Neural progenitor cell (in vitro differentiated cells): ENCODE measurements around the gene FAM110D. TPM values are rescaled to one million over a fixed set of nuclear protein-coding genes. Genes with fewer than 3 reads are reported as not detected.

Experiments
- DNase-seq: peaks from one replicate; pipeline ENCODE4 v3.0.0-alpha.2; 2016; ENCODE audit warnings: low spot score
- H2AFZ ChIP-seq: fragments of 200-600 bp; sonication (generic); replicated peaks from 2 replicates; pipeline ENCODE4 v1.6.1; 2016; ENCODE audit warnings: antibody characterized with exemption
- H3F3A ChIP-seq: fragments of 200-600 bp; sonication (generic); 2 replicates; pipeline ENCODE4 v1.6.1; 2016; ENCODE audit warnings: antibody characterized with exemption, low read depth
- H3K27ac ChIP-seq: fragments of 200-600 bp; sonication (generic); 2 replicates; pipeline ENCODE4 v1.5.1; 2016; ENCODE audit warnings: mild to moderate bottlenecking
- H3K27me3 ChIP-seq: fragments of 200-600 bp; sonication (generic); 2 replicates; pipeline ENCODE4 v1.6.1; 2016; ENCODE audit warnings: mild to moderate bottlenecking, moderate library complexity
- H3K36me3 ChIP-seq: fragments of 200-600 bp; sonication (generic); 2 replicates; pipeline ENCODE4 v1.5.1; 2016
- H3K4me1 ChIP-seq: fragments of 200-600 bp; sonication (generic); 2 replicates; pipeline ENCODE4 v1.6.1; 2016; ENCODE audit warnings: mixed run types
- H3K4me2 ChIP-seq: fragments of 200-600 bp; sonication (generic); 2 replicates; pipeline ENCODE4 v1.6.1; 2016
- H3K4me3 ChIP-seq: fragments of 200-600 bp; sonication (generic); 2 replicates; pipeline ENCODE4 v1.5.1; 2016
- H3K79me2 ChIP-seq: fragments of 200-600 bp; sonication (generic); 2 replicates; pipeline ENCODE4 v1.6.1; 2016; ENCODE audit warnings: low read depth
- H3K9ac ChIP-seq: fragments of 200-600 bp; sonication (generic); 2 replicates; pipeline ENCODE4 v1.6.1; 2016
- H3K9me3 ChIP-seq: fragments of 200-600 bp; sonication (generic); 2 replicates; pipeline ENCODE4 v1.5.1; 2016; ENCODE audit warnings: low read depth
- H4K20me1 ChIP-seq: fragments of 200-600 bp; sonication (generic); 2 replicates; pipeline ENCODE4 v1.6.1; 2016; ENCODE audit warnings: low read depth
- H3K27ac Mint-ChIP-seq: 3 replicates; pipeline ENCODE4 v1.8.0; 2021; ENCODE audit warnings: mixed read lengths
- H3K27me3 Mint-ChIP-seq: 2 replicates; pipeline ENCODE4 v1.8.0; 2022; ENCODE audit warnings: low read depth, mild to moderate bottlenecking, inconsistent platforms, moderate library complexity, mixed read lengths; ENCODE audit not compliant: insufficient read depth
- H3K36me3 Mint-ChIP-seq: 3 replicates; pipeline ENCODE4 v1.8.0; 2021; ENCODE audit warnings: mixed read lengths
- H3K4me1 Mint-ChIP-seq: 3 replicates; pipeline ENCODE4 v1.8.0; 2021; ENCODE audit warnings: mixed read lengths
- H3K4me3 Mint-ChIP-seq: 3 replicates; pipeline ENCODE4 v1.8.0; 2021; ENCODE audit warnings: mild to moderate bottlenecking, moderate library complexity, mixed read lengths
- H3K9me3 Mint-ChIP-seq: 3 replicates; pipeline ENCODE4 v1.8.0; 2020; ENCODE audit warnings: mixed read lengths
- CTCF ChIP-seq: fragments of 200-600 bp; sonication (generic); IDR thresholded peaks from 2 replicates; pipeline ENCODE4 v1.5.1; 2017; ENCODE audit warnings: antibody characterized with exemption, mild to moderate bottlenecking
- EZH2 ChIP-seq: fragments of 200-600 bp; sonication (generic); IDR thresholded peaks from 2 replicates; pipeline ENCODE4 v1.6.1; 2017; ENCODE audit warnings: antibody characterized with exemption, mild to moderate bottlenecking, moderate library complexity
- EZH2phosphoT487 ChIP-seq: fragments of 200-600 bp; sonication (generic); IDR thresholded peaks from 2 replicates; pipeline ENCODE4 v1.6.1; 2017; ENCODE audit warnings: antibody characterized with exemption
- total RNA-seq: library from RNA; depleted of rRNA; stranded (reverse); fragments of >200 nt; gene quantifications from 2 replicates; pipeline ENCODE4 v1.2.3, GENCODE V29; 2015; ENCODE audit warnings: low replicate concordance

Gene FAM110D
- total RNA-seq, 1 donor from 2014 or later = 0.28 TPM

DNA sequence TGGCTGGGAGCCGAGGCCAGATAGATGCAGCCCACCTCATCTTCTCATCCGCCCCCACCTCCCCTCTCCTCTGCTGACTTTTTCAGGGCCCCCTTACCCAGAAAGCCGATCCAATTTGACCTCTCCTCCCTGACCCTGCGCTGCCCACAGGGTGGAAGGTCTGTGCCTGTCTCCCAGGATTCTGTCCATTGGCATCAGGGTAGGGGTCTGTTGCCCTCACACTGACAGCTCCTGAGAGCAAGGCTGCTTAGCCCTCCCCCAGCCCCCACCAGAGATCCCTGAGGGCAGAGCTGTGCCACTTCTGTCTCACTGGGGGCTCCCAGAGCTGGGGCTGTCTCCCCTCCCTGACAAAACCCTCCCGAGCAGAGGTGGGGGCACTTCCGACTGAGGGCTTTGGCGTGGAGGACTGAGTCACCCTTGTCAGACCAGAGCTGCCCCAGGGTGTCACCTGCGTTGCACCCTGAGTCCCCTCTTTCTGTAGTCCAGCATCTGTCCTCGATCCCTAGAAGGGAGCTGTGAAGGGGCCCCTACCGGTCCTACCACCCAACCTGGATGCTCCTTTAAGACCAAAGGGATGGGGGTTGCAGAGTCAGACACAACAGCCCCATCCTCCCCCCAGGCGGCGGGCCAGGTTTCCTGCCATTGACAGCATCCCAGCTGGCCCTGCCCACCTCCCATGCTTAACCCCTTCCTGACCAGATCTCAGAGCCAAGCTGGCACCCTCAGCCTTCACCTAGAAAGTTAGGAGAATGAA, 2.4 kb upstream of the FAM110D start:
- Mint-ChIP-seq H3K27me3 (peaks cover 16% of the 10 kb centered on the region), H3K27ac (no peak overlapping the region), H3K4me3 (no peak overlapping the region), H3K9me3 (no peaks in the 10 kb centered on the region), H3K4me1 (peaks cover 61% of the 10 kb centered on the region), H3K36me3 (no peaks in the 10 kb centered on the region)
- peaks cover 95% of the 10 kb centered on the region for H3K27me3 ChIP-seq
- no peak for DNase-seq
- peak overlapping the region; percentile 38 for H3K4me3 ChIP-seq
- H3K9me3 ChIP-seq = no peaks in the 10 kb centered on the region
- H3K27ac ChIP-seq = no peak overlapping the region
- peaks cover 32% of the 10 kb centered on the region for H3F3A ChIP-seq
- H3K4me2 ChIP-seq = peak overlapping the region; percentile 87
- no peak overlapping the region for H3K9ac ChIP-seq
- peaks cover 62% of the 10 kb centered on the region for H3K4me1 ChIP-seq
- H3K36me3 ChIP-seq = no peaks in the 10 kb centered on the region
- peaks cover 17% of the 10 kb centered on the region for H4K20me1 ChIP-seq
- H3K79me2 ChIP-seq = no peaks in the 10 kb centered on the region
- no peak overlapping the region for H2AFZ ChIP-seq
- TF ChIP-seq CTCF (no peak), EZH2phosphoT487 (no peak), EZH2 (no peak)

DNA sequence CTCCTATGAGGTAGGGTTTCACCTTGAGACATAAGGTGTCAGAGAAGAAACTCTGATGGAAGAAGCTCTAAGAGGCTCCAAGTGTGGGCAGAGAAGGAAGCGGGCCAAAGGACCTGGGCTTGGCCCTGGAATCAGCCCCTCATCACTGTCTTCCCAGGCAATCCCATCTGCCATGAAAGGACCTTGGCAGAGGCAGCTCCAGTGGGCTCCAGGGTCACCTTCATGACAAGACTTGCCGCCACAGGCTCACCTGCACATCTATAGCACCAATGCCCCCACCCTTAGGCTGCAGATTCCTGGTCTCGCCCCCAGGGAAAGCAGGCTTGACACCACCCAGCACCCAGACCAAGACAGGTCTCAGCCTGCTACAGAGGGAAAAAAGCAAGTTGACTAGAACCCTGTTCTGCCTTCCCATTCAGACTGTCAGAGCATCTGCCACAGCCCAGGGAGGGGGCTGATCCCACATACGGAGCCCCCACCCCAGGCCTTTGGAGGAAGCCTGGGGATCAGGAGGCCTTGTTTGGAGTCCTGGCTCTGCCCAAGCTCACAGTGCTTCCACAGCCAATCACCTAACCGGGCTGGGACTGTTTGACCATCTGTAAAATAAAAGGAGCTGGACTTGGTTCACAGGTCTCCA, 490 bp upstream of the FAM110D start:
- TF ChIP-seq EZH2 = no peak
- no peak for TF ChIP-seq CTCF
- TF ChIP-seq EZH2phosphoT487 = no peak
- H3K4me3 ChIP-seq = peak overlapping the region; percentile 14

GRCh38 chr1:26159743-26160039, 812 bp downstream of the FAM110D start:
- no peak overlapping the region for H3K27ac ChIP-seq
- DNase-seq = no peak
- H3K4me3 Mint-ChIP-seq = peak overlapping the region; percentile 52
- H3K79me2 ChIP-seq = no peaks in the 10 kb centered on the region
- H3K36me3 ChIP-seq = no peaks in the 10 kb centered on the region
- H3K4me1 Mint-ChIP-seq = peaks cover 62% of the 10 kb centered on the region
- peaks cover 20% of the 10 kb centered on the region for H3K27me3 Mint-ChIP-seq
- peak overlapping the region; percentile 69 for H3K4me2 ChIP-seq
- H3K36me3 Mint-ChIP-seq = no peaks in the 10 kb centered on the region
- no peak overlapping the region for H3K9ac ChIP-seq
- H4K20me1 ChIP-seq = peaks cover 12% of the 10 kb centered on the region
- no peaks in the 10 kb centered on the region for H3K9me3 ChIP-seq
- TF ChIP-seq CTCF = no peak
- no peak for TF ChIP-seq EZH2
- TF ChIP-seq EZH2phosphoT487 = no peak
- peaks cover 59% of the 10 kb centered on the region for H3K4me1 ChIP-seq
- H3K9me3 Mint-ChIP-seq = no peaks in the 10 kb centered on the region
- peaks cover 93% of the 10 kb centered on the region for H3K27me3 ChIP-seq
- peaks cover 49% of the 10 kb centered on the region for H3F3A ChIP-seq
- no peak overlapping the region for H3K4me3 ChIP-seq
- H3K27ac Mint-ChIP-seq = no peak overlapping the region
- H2AFZ ChIP-seq = no peak overlapping the region

More for the DNA sequence above, 490 bp upstream of the FAM110D start:
- H3K27me3 ChIP-seq = peaks cover 93% of the 10 kb centered on the region
- H3K36me3 ChIP-seq = no peaks in the 10 kb centered on the region
- no peaks in the 10 kb centered on the region for H3K79me2 ChIP-seq
- H3K9me3 ChIP-seq = no peaks in the 10 kb centered on the region
- H3F3A ChIP-seq = peaks cover 47% of the 10 kb centered on the region
- Mint-ChIP-seq H3K36me3 (no peaks in the 10 kb centered on the region), H3K27ac (peak overlapping the region; percentile 20), H3K4me1 (peaks cover 65% of the 10 kb centered on the region), H3K4me3 (peak overlapping the region; percentile 71), H3K9me3 (no peaks in the 10 kb centered on the region), H3K27me3 (peaks cover 20% of the 10 kb centered on the region)
- no peak for DNase-seq
- peaks cover 68% of the 10 kb centered on the region for H3K4me1 ChIP-seq
- no peak overlapping the region for H2AFZ ChIP-seq
- peaks cover 17% of the 10 kb centered on the region for H4K20me1 ChIP-seq
- H3K4me2 ChIP-seq = peak overlapping the region; percentile 69
- H3K27ac ChIP-seq = no peak overlapping the region
- H3K9ac ChIP-seq = no peak overlapping the region
